GM18951 (cell line): ENCODE results near the gene IQCH.
"Not testable (repeated sequence)": the region's sequence is repeated elsewhere in the genome, so short reads cannot be mapped to it uniquely, and the experiment has no call there.

Experiments used
- POLR2A ChIP-seq: IDR thresholded peaks from 4 replicates; pipeline ENCODE4 v1.6.1; 2011; ENCODE audit warnings: mild to moderate bottlenecking; ENCODE audit not compliant: insufficient read length, insufficient read depth; ENCODE audit errors: extremely low read depth
- in situ Hi-C: fragments of 300-500 bp; cut with MboI; formaldehyde crosslinking; loops from one replicate; pipeline ENCODE4 v1.12.0; 2022; ENCODE audit warnings: low sequenced_read_pairs, mixed read lengths, inconsistent platforms; ENCODE audit not compliant: unreplicated experiment

The IQCH gene

GRCh38 chr15:67256051-67256450, 1.5 kb downstream of the IQCH start:
- in situ Hi-C loops, result no loop called here
- TF ChIP-seq POLR2A, result no peak

DNA sequence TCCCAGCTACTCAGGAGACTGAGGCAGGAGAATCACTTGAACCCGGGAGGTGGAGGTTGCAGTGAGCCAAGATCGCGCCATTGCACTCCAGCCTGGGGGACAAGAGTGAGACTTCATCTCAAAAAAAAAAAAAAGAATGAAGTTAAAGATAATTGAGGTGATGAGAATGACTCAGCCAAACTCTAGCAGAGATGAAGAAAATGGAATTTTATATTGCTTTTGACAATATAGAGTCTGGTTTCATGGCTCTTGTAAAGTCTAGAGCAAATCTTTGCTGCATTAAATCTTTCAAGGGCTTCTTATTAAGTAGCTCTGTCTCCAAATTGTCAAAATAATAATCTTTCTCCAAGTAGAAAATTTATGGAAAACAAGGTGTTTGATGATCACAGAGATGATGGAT, 3.8 kb downstream of the IQCH start:
- in situ Hi-C loops, result not testable (repeated sequence)

DNA sequence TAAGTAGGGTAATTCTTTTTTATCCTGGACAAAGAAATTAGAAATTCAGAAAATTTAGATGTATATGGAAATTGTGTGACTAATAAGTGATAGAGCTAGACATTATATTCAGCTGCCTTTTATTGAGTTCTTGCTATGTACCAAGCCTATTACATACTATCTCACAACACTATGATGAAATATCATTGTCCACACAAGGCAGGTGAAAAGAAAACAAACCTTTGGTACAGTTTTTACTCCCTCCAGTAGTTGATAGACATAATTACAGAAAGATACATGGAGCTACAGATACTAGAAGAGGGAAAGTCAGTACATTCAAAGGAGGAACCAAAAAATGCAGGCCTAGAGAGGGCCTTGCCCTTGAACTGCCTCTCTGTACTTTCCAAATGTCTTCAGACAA, 4.8 kb downstream of the IQCH start:
- in situ Hi-C loops, result no loop called here
- TF ChIP-seq POLR2A, result no peak

GRCh38 chr15:67259806-67260205, 5.2 kb downstream of the IQCH start:
- TF ChIP-seq POLR2A, result no peak
- in situ Hi-C loops, result no loop called here

GRCh38 chr15:67266870-67267269, 12.3 kb downstream of the IQCH start:
- TF ChIP-seq POLR2A, result no peak
- in situ Hi-C loops, result no loop called here

- no peak for TF ChIP-seq POLR2A
- in situ Hi-C loops, result no loop called here
These were observed 12.9 kb downstream of the IQCH start for GRCh38 chr15:67267440-67267839.

- in situ Hi-C loops, result no loop called here
- no peak for TF ChIP-seq POLR2A
These were observed 13.7 kb downstream of the IQCH start for GRCh38 chr15:67267951-67268941.

DNA sequence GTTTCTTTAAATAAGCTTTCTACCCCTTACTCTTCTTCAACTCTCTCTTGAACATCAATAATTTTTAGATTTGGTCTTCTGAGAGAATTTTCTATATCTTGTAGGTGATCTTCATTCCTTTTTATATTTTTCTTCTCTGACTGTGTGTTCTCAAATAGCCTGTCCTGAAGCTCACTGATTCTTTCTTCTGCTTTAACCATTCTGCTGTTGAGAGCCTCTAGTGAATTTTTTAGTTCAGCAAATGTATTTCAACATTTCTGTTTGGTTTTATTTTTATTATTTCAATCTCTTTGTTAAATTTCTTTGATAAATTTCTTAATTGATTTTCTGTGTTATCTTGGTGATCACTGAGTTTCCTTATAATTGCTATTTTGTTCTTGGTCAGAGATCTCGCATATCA, 19.6 kb downstream of the IQCH start:
- in situ Hi-C loops, result no loop called here
- TF ChIP-seq POLR2A, result no peak

- no peak for TF ChIP-seq POLR2A
- in situ Hi-C loops, result no loop called here
These were observed 22.1 kb downstream of the IQCH start for GRCh38 chr15:67276666-67277065.

GRCh38 chr15:67280217-67280616, 25.6 kb downstream of the IQCH start:
- TF ChIP-seq POLR2A, result no peak
- in situ Hi-C loops, result no loop called here

DNA sequence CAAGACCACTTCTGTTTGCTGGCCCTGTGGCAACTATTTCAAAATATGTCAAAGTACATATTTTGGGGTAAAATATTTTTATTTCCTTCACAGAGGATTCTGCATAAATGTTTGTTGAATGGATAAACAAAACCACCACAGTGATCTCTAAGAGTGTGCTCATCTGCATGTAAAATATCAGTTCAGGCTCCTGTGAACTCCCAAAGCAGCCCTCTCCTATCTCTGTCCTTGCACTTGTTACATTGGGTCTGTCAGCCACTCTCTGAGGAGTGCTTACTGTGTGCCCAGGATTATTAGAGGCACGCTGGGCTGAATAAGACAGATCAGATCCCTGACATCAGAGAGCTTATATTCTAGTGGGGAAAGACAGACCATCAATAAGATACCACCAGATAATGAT, 27.1 kb downstream of the IQCH start:
- no peak for TF ChIP-seq POLR2A
- in situ Hi-C loops, result no loop called here

- in situ Hi-C loops, result not testable (repeated sequence)
These were observed 31.0 kb downstream of the IQCH start for GRCh38 chr15:67285625-67286024.

DNA sequence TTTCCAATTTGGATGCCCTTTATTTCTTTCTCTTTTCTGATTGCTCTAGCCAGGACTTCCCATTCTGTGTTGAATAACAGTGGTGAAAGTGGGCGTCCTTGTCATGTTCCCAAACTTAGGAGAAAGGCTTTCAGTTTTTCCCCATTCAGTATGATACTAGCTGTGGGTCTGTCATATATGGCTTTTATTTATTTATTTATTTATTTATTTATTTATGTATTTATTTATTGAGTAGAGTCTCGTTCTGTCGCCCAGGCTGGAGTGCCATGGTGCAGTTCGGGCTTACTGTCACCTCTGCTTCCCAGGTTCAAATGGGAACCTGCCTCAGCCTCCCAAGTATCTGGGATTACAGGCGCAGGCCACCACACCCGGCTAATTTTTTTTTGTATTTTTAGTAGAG, 31.8 kb downstream of the IQCH start:
- in situ Hi-C loops, result not testable (repeated sequence)

- TF ChIP-seq POLR2A, result no peak
- in situ Hi-C loops, result loop anchor here (10.0 kb wide), 1 partner anchor 336 kb away; no protein-coding TSS in a partner anchor
These were observed 35.7 kb downstream of the IQCH start for GRCh38 chr15:67290319-67290718.
